ENCODE results near the gene PSMD1.

DNA sequence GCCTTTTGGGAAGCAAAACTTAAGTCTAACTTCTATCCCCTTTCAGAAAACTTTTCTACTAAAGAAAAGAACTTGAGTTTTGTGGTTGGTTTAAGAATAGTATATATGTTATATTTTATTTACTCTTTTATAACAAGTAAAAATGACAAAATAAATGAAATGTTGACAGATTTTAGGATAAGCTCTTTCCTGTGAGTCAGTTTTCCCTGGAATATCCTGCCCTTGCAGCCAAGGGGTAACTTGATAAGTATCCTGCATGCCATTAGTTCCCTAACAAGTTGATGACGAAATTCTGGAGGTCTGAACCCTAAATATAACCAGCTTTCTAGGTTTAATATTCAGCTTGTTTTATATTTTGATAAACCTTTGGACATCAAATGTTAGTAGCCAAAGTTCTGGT is 75.5 kb downstream of the PSMD1 start:
- no peak for TF ChIP-seq EZH2 (IDR thresholded peaks at IDR 0.05; ENCODE audit: insufficient read depth, poor library complexity, severe bottlenecking)
- no peak for TF ChIP-seq EZH2phosphoT487 (IDR thresholded peaks at IDR 0.05; ENCODE audit: insufficient read depth, low read depth)

Measured in GM23248 (cell line).